HuH-7.5 (cell line): Measurements from ENCODE around the gene ZNF660.
"Not testable (repeated sequence)": the region's sequence is repeated elsewhere in the genome, so short reads cannot be mapped to it uniquely, and the experiment has no call there.

Source experiments
- DNase-seq: peaks from one replicate; pipeline ENCODE4 v3.0.0; 2011; ENCODE audit warnings: low spot score

ZNF660 gene

GRCh38 chr3:44584646-44585501, at the start of gene ZNF660:
ZNF660 (plus strand) TSS chr3:44584964; CDS start chr3:44594194, 9,230 bp downstream.
- DNase-seq = peak; percentile 91

- DNase-seq = no peak
These were observed 49.4 kb upstream of the ZNF660 start for GRCh38 chr3:44535364-44535763.

- not testable (repeated sequence) for DNase-seq
These were observed 40.0 kb upstream of the ZNF660 start for GRCh38 chr3:44544811-44545210.

- peak; percentile 87 for DNase-seq
These were observed 29.9 kb upstream of the ZNF660 start, which contains the start of gene ZKSCAN7 for GRCh38 chr3:44554626-44555592. ZKSCAN7 (plus strand) TSS chr3:44555193; CDS start chr3:44557048, 1,855 bp downstream.

- peak; percentile 25 for DNase-seq
These were observed 29.0 kb upstream of the ZNF660 start for GRCh38 chr3:44555723-44556122.

GRCh38 chr3:44557074-44557473, 27.7 kb upstream of the ZNF660 start:
- no peak for DNase-seq

GRCh38 chr3:44561076-44561475, 23.7 kb upstream of the ZNF660 start:
- DNase-seq = no peak

GRCh38 chr3:44562147-44562546, 22.6 kb upstream of the ZNF660 start:
- DNase-seq = no peak

GRCh38 chr3:44568561-44568960, 16.2 kb upstream of the ZNF660 start:
- DNase-seq = no peak

GRCh38 chr3:44571024-44571423, 13.7 kb upstream of the ZNF660 start:
- no peak for DNase-seq

GRCh38 chr3:44576613-44577012, 8.2 kb upstream of the ZNF660 start:
- no peak for DNase-seq

GRCh38 chr3:44577354-44577952, 7.3 kb upstream of the ZNF660 start:
- not testable (repeated sequence) for DNase-seq

- DNase-seq = not testable (repeated sequence)
These were observed 6.4 kb upstream of the ZNF660 start for GRCh38 chr3:44578316-44578715.

- not testable (repeated sequence) for DNase-seq
These were observed 5.7 kb upstream of the ZNF660 start for GRCh38 chr3:44578924-44579515.

- DNase-seq = not testable (repeated sequence)
These were observed 5.0 kb upstream of the ZNF660 start for GRCh38 chr3:44579749-44580148.

- DNase-seq = not testable (repeated sequence)
These were observed 3.8 kb upstream of the ZNF660 start for GRCh38 chr3:44580971-44581370.

- DNase-seq = no peak
These were observed 11.9 kb downstream of the ZNF660 start for GRCh38 chr3:44596621-44597020.

GRCh38 chr3:44601749-44602148, 17.0 kb downstream of the ZNF660 start:
- no peak for DNase-seq

- no peak for DNase-seq
These were observed 27.9 kb downstream of the ZNF660 start for GRCh38 chr3:44612678-44613077.

GRCh38 chr3:44624749-44625480, 40.2 kb downstream of the ZNF660 start, which contains the start of gene ZNF197:
ZNF197 (plus strand) TSS chr3:44625036; CDS start chr3:44629155, 4,119 bp downstream.
- peak; percentile 78 for DNase-seq

GRCh38 chr3:44628716-44629115, 44.0 kb downstream of the ZNF660 start:
- DNase-seq = no peak
